Pancreas (tissue), 10 donors: Measurements from ENCODE around the gene DGKZ. TPM values are rescaled to one million over a fixed set of nuclear protein-coding genes. Genes with fewer than 3 reads are reported as not detected.

Experiments
- ATAC-seq, 4 donors: fragments of 200-7000 bp; cut with Tn5 transposase; one replicate each; pipeline versions ENCODE4 v1.8.0 to v1.9.1; 2020; ENCODE audit warnings: mild to moderate bottlenecking in 4 of 4, moderate library complexity in 4 of 4
- DNase-seq, 6 donors: peaks; one replicate each; pipeline ENCODE4 v3.0.0-alpha.2; 2020
- FAIRE-seq: peaks from 2 replicates; lab custom pipeline; 2012; peaks lifted over from hg19 to GRCh38; lab: Jason Lieb, UNC
- H3K27ac ChIP-seq, 4 donors: fragments of 200-600 bp; sonication (generic); 1 replicate in 3 of 4; 2 replicates in 1 of 4; pipeline versions ENCODE4 v1.5.0 to v1.8.0; 2020
- H3K27me3 ChIP-seq, 4 donors: fragments of 200-600 bp; one replicate each; pipeline ENCODE4 v1.8.0; 2021
- H3K36me3 ChIP-seq, 3 donors: fragments of 200-600 bp; sonication (generic) in 1 of 3; one replicate each; pipeline versions ENCODE4 v1.5.0 to v1.8.0; 2020 to 2021
- H3K4me1 ChIP-seq, 3 donors: fragments of 200-600 bp; one replicate each; pipeline ENCODE4 v1.8.0; 2021
- H3K4me3 ChIP-seq, 4 donors: fragments of 200-600 bp; sonication (generic) in 2 of 4; one replicate each; pipeline versions ENCODE4 v1.5.0 to v1.8.0; 2020 to 2021
- H3K9me3 ChIP-seq, 4 donors: fragments of 200-600 bp; one replicate each; pipeline ENCODE4 v1.8.0; 2021
- WGBS, 2 donors: extraction: QIAGEN DNeasy Blood & Tissue Kit; methylation state at CpG; one replicate each; pipeline ENCODE4 v1.1.7; 2013; 5-methylcytosine and 5-hydroxymethylcytosine counted together
- intact Hi-C, 3 donors: fragments of 100-400 bp; cut with DNase I; formaldehyde crosslinking; loops; one replicate each; pipeline versions ENCODE4 v1.11.1 to v1.14.2; 2022
- polyA plus RNA-seq, 2 donors: library from polyadenylated mRNA; stranded (reverse); fragments of 200-250 nt; gene quantifications; one replicate each; pipeline ENCODE4 v1.2.3, GENCODE V29; 2013
- total RNA-seq, 6 donors: library from RNA; stranded (reverse); fragmentation: NEBNext Ultra II Directional in 4 of 6; extraction: Animal tissue kit (Norgen Biotek cat#: 25700) in 4 of 6; gene quantifications; one replicate each; pipeline versions ENCODE4 v1.2.1 to v1.2.4, GENCODE V29; 2021 to 2023
- TF ChIP-seq, protein P1 (sequence below), 4 donors: fragments of 200-600 bp; sonication (generic) in 3 of 4; IDR thresholded peaks; one replicate each; pipeline versions ENCODE4 v1.5.0 to v1.8.0; 2021; ENCODE audit warnings: antibody characterized with exemption in 4 of 4
- donor health status: healthy with polysubstance abuse.
- donor health status: DM: no; HTN: no; CAD: no; lungs with moderate emphysema.
- donor health status: DM: no; HTN: no; CAD: no.
- donor health status: control.
- donor health status: control.
- donor health status: Bipolar disorder and iron deficiency.
- donor health status: DM: yes; HTN: yes; CAD: no.
- donor health status: DM: no; HTN: no; CAD: no.
- donor health status: DM: no; HTN: no; CAD: no.
- donor health status: DM: yes; HTN: yes; CAD: no.

The DGKZ gene
- total and polyA plus RNA-seq, 8 donors: 34.1 to 88.8 (median 40.3) TPM

DNA sequence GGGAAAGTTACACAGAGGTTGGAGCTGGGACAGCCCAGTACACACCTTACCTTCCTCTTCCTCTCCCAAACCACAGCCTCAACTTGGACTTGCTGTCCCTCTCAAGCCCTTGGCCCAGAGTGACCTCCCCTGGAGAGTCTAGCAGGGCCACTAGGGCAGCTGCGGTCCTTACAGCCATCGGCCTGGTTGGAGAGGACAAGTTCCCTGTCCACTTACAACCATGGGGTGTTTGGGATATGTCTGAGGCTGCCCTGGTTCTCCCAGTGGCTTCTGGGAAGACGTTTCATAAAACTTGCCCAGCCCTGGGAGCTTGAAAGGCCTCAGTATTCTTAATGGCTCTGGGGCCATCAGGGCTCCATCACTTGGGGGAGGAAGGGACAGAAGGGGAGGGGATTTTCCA is 13.1 kb upstream of the DGKZ start:
- 91 to 100% methylated on average over 3 of the region's 3 CpGs for WGBS, 2 donors
- Histone ChIP-seq H3K27me3 (peaks cover 0 to 3% (median 2%) of the 10 kb centered on the region in 4 donors), H3K36me3 (no peaks in the 10 kb centered on the region), H3K27ac (no peak overlapping the region), H3K9me3 (no peaks in the 10 kb centered on the region), H3K4me1 (peaks cover 0 to 12% (median 4%) of the 10 kb centered on the region in 3 donors), H3K4me3 (no peak overlapping the region)
- FAIRE-seq: no peak
- intact Hi-C loops: no loop called here
- ATAC-seq: no peak
- no peak for DNase-seq
- TF ChIP-seq, protein P1, sequence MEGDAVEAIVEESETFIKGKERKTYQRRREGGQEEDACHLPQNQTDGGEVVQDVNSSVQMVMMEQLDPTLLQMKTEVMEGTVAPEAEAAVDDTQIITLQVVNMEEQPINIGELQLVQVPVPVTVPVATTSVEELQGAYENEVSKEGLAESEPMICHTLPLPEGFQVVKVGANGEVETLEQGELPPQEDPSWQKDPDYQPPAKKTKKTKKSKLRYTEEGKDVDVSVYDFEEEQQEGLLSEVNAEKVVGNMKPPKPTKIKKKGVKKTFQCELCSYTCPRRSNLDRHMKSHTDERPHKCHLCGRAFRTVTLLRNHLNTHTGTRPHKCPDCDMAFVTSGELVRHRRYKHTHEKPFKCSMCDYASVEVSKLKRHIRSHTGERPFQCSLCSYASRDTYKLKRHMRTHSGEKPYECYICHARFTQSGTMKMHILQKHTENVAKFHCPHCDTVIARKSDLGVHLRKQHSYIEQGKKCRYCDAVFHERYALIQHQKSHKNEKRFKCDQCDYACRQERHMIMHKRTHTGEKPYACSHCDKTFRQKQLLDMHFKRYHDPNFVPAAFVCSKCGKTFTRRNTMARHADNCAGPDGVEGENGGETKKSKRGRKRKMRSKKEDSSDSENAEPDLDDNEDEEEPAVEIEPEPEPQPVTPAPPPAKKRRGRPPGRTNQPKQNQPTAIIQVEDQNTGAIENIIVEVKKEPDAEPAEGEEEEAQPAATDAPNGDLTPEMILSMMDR (IDR thresholded peaks at IDR 0.05): no peak

DNA sequence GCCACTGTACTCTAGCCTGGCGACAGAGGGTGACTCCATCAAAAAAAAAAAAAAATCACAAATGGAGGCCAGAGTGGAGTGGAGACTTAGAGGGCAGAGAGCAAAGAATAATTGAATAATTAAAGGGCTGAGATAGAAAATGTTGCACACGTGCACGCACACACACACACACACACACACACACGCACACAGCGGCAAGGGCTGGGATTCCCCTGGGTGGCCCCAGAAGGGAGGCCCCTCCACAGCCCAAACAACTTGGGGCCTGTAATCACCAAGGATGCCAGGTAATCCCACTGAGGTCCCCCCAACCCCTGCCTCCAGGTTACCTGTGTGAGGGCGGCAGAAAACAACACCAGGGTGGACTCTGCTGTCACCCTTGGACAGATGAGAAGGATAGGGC is 12.0 kb upstream of the DGKZ start:
- Histone ChIP-seq H3K4me1 (peaks cover 0 to 12% (median 4%) of the 10 kb centered on the region in 3 donors), H3K4me3 (no peak overlapping the region), H3K36me3 (no peaks in the 10 kb centered on the region), H3K27ac (no peak overlapping the region), H3K27me3 (peaks cover 0 to 3% (median 2%) of the 10 kb centered on the region in 4 donors), H3K9me3 (no peaks in the 10 kb centered on the region)
- ATAC-seq (no peak), DNase-seq (no peak), FAIRE-seq (no peak)
- WGBS, 2 donors: 94% methylated on average over 6 of the region's 6 CpGs
- TF ChIP-seq, protein P1 (IDR thresholded peaks at IDR 0.05): no peak
- intact Hi-C loops: no loop called here

DNA sequence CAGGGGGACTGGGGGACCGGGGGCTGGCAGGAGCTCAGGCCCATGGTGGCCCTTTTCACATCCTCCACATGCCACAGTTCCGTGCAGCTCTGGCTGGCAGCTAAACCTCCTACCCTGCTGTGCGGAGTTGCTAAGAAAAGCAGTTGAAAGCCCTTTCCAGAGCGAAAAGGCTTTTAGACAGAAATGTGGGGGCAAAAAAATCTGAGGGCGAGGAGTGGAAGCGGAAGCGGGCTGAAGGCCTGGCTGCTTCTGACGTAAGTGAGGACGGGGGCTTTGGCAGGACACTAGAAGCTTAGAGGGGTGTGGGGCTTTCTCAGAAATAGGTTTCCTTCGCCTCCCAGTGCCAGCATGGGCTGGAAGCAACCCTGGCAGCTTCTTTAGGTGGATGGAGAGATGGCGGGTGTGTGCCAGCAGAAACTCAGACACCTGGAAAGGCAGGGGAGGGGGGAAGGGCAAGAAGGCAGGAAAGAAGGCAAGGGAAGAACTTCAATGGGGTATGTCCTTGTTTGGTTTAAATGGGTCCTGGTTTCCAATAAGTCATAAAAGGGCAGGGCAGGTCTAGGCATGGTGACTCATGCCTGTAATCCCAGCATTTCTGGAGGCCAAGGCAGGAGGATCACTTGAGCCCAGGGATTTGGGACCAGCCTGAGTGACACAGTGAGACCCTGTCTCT is 11.2 kb upstream of the DGKZ start:
- TF ChIP-seq, protein P1 (IDR thresholded peaks at IDR 0.05): no peak
- Histone ChIP-seq H3K4me1 (peaks cover 0 to 12% (median 4%) of the 10 kb centered on the region in 3 donors), H3K9me3 (no peaks in the 10 kb centered on the region), H3K27ac (no peak overlapping the region), H3K36me3 (no peaks in the 10 kb centered on the region), H3K27me3 (peaks cover 0 to 3% (median 2%) of the 10 kb centered on the region in 4 donors), H3K4me3 (no peak overlapping the region)
- FAIRE-seq (no peak), ATAC-seq (no peak), DNase-seq (no peak)
- 92% methylated on average over 11 of the region's 11 CpGs for WGBS, 2 donors
- intact Hi-C loops: no loop called here

DNA sequence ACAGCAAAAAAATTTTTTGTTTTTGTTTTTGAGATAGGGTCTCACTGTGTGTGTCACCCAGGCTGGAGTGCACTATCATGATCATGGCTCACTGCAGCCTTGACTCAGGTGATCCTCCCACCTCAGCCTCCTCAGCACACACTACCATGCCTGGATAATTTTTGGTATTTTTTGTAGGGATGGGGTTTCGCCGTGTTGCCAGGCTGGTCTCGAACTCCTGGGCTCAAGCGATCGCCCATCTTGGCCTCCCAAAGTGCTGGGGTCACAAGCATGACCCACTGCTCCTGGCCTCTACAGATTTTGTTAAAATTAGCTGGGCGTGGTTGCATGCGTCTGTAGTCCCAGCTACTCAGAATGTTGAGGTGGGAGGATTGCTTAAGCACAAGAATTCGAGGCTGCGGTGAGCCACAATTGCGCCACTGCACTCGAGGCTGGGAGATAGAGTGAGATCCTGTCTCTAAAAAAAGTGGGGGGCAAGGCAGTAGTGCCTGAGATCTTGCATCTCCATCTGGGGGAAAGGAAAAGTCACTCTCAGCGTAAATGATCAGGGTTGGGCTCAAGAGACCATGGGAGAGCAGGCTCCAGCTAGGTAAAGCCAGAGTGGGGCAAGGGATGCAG is 10.6 kb upstream of the DGKZ start:
- ATAC-seq (peak in 1 of 4 donors; percentile 12), FAIRE-seq (no peak), DNase-seq (no peak)
- H3K27ac ChIP-seq: no peak overlapping the region
- 89 to 92% methylated on average over 12 of the region's 12 CpGs for WGBS, 2 donors
- intact Hi-C loops: no loop called here
- H3K36me3 ChIP-seq: no peaks in the 10 kb centered on the region
- peaks cover 0 to 3% (median 2%) of the 10 kb centered on the region in 4 donors for H3K27me3 ChIP-seq
- H3K4me3 ChIP-seq: no peak overlapping the region
- TF ChIP-seq, protein P1 (IDR thresholded peaks at IDR 0.05): no peak
- H3K9me3 ChIP-seq: no peaks in the 10 kb centered on the region
- H3K4me1 ChIP-seq: peaks cover 0 to 12% (median 4%) of the 10 kb centered on the region in 3 donors
